Thoracic aorta (tissue), 2 donors: ENCODE data around the gene PAOX. TPM values are rescaled to one million over a fixed set of nuclear protein-coding genes. Genes with fewer than 3 reads are reported as not detected.
"Not testable (repeated sequence)": the region's sequence is repeated elsewhere in the genome, so short reads cannot be mapped to it uniquely, and the experiment has no call there.

Experiments
- ATAC-seq: fragments of 150-250 bp; one replicate; pipeline ENCODE4 v1.8.0; 2017; ENCODE audit warnings: low read depth; ENCODE audit not compliant: insufficient number of reproducible peaks, low FRiP score
- DNase-seq: peaks from one replicate; pipeline ENCODE4 v3.0.0-alpha.2; 2020; ENCODE audit warnings: low spot score
- H3K27ac ChIP-seq, 2 donors: fragments of 200-600 bp; sonication (generic); 1 replicate in 1 of 2; 2 replicates in 1 of 2; pipeline ENCODE4 v1.5.1; 2016; ENCODE audit warnings: mild to moderate bottlenecking in 2 of 2, moderate library complexity in 2 of 2
- H3K27me3 ChIP-seq: fragments of 200-600 bp; sonication (generic); replicated peaks from 2 replicates; pipeline ENCODE4 v1.6.0; 2016; ENCODE audit warnings: mild to moderate bottlenecking; ENCODE audit not compliant: insufficient read depth
- H3K36me3 ChIP-seq: fragments of 200-600 bp; sonication (generic); one replicate; pipeline ENCODE4 v1.5.1; 2016
- H3K4me1 ChIP-seq, 2 donors: fragments of 200-600 bp; sonication (generic); 1 replicate in 1 of 2; 2 replicates in 1 of 2; pipeline versions ENCODE4 v1.5.1 to v1.6.0; 2016; ENCODE audit warnings: low read depth in 2 of 2, mild to moderate bottlenecking in 1 of 2; ENCODE audit not compliant: control insufficient read depth in 1 of 2
- H3K4me3 ChIP-seq: fragments of 200-600 bp; sonication (generic); 2 replicates; pipeline ENCODE4 v1.5.1; 2016; ENCODE audit warnings: mild to moderate bottlenecking
- H3K9me3 ChIP-seq: fragments of 200-600 bp; sonication (generic); 2 replicates; pipeline ENCODE4 v1.5.1; 2016
- total RNA-seq, 2 donors: library from RNA; depleted of rRNA; stranded (reverse); fragments of >200 nt; gene quantifications; one replicate each; pipeline versions ENCODE4 v1.1.0 to v1.2.3, GENCODE V29; 2016
- TF ChIP-seq, protein P1 (sequence below): fragments of 200-600 bp; sonication (generic); IDR thresholded peaks from one replicate; pipeline ENCODE4 v1.5.1; 2019; ENCODE audit warnings: antibody characterized with exemption

The PAOX gene
- total RNA-seq, 2 donors from 2014 or later: 7.0 to 9.1 TPM

DNA sequence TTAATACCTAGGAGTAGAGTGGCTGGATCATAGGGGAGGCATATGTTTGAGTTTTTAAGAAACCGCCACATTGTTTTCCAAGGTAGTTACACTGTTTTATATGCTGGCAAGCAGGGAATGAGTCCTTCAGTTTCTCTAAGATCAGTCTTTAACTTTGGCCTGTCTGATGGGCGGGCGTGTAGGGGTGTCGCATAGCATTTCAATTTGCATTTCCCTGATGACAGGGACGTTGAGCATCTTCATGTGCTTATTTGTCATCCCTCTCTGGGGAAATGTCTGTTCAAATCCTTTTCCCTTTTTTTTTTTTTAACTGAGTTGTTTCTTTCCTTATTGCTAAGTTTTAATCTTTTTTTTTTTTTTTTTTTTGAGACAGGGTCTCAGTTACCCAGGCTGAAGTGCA, 24.7 kb downstream of the PAOX start:
- no peak for DNase-seq
- no peak for ATAC-seq
- no peaks in the 10 kb centered on the region for H3K4me1 ChIP-seq
- TF ChIP-seq, protein P1, sequence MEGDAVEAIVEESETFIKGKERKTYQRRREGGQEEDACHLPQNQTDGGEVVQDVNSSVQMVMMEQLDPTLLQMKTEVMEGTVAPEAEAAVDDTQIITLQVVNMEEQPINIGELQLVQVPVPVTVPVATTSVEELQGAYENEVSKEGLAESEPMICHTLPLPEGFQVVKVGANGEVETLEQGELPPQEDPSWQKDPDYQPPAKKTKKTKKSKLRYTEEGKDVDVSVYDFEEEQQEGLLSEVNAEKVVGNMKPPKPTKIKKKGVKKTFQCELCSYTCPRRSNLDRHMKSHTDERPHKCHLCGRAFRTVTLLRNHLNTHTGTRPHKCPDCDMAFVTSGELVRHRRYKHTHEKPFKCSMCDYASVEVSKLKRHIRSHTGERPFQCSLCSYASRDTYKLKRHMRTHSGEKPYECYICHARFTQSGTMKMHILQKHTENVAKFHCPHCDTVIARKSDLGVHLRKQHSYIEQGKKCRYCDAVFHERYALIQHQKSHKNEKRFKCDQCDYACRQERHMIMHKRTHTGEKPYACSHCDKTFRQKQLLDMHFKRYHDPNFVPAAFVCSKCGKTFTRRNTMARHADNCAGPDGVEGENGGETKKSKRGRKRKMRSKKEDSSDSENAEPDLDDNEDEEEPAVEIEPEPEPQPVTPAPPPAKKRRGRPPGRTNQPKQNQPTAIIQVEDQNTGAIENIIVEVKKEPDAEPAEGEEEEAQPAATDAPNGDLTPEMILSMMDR: no peak
- H3K9me3 ChIP-seq: no peaks in the 10 kb centered on the region
- H3K4me3 ChIP-seq: no peak overlapping the region
- H3K27me3 ChIP-seq: no peaks in the 10 kb centered on the region
- peaks cover 32% of the 10 kb centered on the region for H3K36me3 ChIP-seq
- H3K27ac ChIP-seq: no peak overlapping the region

DNA sequence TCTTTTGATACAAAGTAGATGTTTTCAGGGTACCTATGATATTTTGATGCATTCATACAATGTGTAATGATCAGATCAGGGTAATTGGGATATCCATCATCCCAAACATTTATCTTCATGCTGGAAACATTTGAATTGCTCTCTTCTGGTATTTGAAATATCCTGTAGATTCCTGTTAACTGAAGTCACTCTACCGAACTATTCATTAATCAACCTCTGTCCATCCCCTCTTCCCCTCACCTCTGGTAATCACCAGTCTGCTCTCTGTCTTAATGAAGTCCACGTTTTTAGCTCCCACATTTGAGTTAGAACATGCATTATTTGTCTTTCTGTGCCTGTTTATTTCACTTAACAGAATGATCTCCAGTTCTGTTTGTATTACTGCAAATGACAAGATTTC, 26.2 kb downstream of the PAOX start:
- peaks cover 21% of the 10 kb centered on the region for H3K36me3 ChIP-seq
- no peak overlapping the region for H3K4me3 ChIP-seq
- ATAC-seq (no peak), DNase-seq (no peak)
- H3K27me3 ChIP-seq: no peaks in the 10 kb centered on the region
- H3K9me3 ChIP-seq: no peaks in the 10 kb centered on the region
- H3K27ac ChIP-seq: no peak overlapping the region
- H3K4me1 ChIP-seq: no peaks in the 10 kb centered on the region
- TF ChIP-seq, protein P1: no peak

DNA sequence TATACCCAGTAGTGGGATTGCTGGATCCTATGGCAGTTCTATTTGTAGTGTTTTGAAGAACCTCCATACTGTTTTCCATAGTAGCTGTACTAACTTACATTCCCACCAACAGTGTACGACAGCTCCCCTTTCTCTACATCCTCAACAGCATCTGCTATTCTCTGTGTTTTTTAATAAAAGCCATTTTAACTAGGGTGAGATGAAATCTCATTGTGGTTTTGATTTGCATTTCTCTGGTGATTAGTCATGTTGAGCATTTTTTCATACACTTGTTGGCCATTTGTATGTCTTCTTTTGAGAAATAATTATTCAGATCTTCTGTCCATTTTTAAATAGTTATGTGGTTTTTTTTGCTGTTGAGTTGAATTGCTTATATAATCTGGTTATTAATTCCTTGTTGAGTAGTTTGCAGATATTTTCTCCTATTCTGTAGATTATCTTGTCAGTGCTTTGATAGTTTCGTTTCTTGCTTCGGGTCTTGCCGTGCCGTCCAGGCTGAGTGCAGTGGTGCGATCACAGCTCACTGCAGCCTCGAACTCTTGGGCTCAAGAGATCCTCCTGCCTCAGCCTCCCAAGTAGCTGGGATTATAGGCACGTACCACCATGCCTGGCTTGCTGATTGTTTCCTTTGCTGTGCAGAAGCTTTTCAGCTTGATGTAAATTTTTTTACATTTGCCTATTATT, 26.9 kb downstream of the PAOX start:
- DNase-seq (no peak), ATAC-seq (no peak)
- no peaks in the 10 kb centered on the region for H3K27me3 ChIP-seq
- no peaks in the 10 kb centered on the region for H3K4me1 ChIP-seq
- no peak overlapping the region for H3K4me3 ChIP-seq
- no peak overlapping the region for H3K27ac ChIP-seq
- H3K9me3 ChIP-seq: peaks cover 3% of the 10 kb centered on the region
- TF ChIP-seq, protein P1: no peak
- peaks cover 21% of the 10 kb centered on the region for H3K36me3 ChIP-seq

DNA sequence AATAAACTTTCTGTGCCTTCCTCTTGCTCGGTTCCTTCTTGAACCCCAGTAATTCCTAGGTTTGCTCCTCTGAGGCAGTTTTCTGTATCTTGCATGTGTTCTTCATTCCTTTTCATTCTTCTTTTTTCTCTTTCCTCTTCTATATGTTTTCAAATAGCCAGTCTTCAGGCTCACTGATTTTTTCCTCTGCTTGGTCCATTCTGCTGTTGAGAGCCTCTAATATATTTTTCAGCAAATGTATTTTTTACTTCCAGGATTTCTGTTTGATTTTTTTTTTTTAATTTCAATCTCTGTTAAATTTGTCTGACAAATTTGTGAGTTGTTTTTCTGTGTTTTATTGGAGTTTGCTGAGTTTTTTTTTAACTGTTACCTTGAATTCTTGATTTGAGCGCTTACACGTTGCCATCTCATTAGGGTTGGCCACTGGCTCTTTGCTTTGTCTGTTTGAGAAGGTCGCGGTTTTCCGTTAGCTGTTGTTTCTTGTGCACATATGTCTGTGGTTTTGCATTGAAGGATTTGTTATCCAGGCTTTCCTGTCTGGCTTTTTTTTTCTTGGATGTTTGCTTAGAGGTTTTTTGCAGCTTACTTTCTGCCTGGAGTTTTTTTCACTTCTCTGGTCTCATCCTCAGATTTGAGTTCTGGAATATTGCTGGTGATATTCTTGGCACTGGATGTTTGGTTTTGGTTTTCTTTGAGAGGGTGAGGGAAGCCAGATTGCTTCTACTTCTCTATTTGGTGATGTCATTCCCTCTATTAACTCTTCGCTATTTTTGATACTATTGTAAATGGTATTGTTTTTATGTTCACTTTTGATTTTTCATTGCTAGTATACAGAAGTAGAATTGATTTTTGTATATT, 32.7 kb downstream of the PAOX start:
- H3K4me3 ChIP-seq: no peak overlapping the region
- peaks cover 20% of the 10 kb centered on the region for H3K36me3 ChIP-seq
- H3K4me1 ChIP-seq: no peaks in the 10 kb centered on the region
- no peaks in the 10 kb centered on the region for H3K27me3 ChIP-seq
- TF ChIP-seq, protein P1: no peak
- ATAC-seq (no peak), DNase-seq (no peak)
- peaks cover 26% of the 10 kb centered on the region for H3K9me3 ChIP-seq
- no peak overlapping the region for H3K27ac ChIP-seq

DNA sequence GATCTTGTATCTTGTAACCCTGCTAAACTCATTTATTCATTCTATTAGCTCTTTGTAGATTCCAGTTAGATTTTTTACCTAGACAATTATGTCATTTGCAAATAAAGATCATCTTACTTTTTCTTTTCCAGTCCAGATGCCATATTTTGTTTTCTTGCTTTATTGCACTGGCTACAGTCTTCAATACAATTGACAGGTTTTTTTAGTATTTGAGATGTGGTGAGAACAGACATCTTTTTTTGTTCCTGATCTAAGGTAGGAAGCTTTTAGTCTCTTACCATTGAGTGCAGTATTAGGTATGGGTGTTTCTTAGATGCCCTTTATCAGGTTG, 33.3 kb downstream of the PAOX start:
- ATAC-seq: no peak
- no peak for DNase-seq

DNA sequence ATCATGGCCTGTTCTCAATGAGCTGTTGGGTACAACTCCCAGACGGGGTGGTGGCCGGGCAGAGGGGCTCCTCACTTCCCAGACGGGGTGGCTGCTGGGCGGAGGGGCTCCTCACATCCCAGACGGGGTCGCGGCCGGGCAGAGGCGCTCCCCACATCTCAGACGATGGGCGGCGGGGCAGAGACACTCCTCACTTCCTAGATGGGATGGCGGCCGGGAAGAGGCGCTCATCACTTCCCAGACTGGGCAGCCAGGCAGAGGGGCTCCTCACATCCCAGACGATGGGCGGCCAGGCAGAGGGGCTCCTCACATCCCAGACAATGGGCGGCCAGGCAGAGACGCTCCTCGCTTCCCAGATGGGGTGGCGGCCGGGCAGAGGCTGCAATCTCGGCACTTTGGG, 35.3 kb downstream of the PAOX start:
- Histone ChIP-seq H3K9me3 (peaks cover 26% of the 10 kb centered on the region), H3K36me3 (peaks cover 22% of the 10 kb centered on the region)
- not testable (repeated sequence) for H3K4me3 ChIP-seq, H3K27me3 ChIP-seq, ATAC-seq, DNase-seq, H3K4me1 ChIP-seq, H3K27ac ChIP-seq

More for the DNA sequence above, 33.3 kb downstream of the PAOX start:
- TF ChIP-seq, protein P1: no peak
- Histone ChIP-seq H3K36me3 (peaks cover 20% of the 10 kb centered on the region), H3K9me3 (peaks cover 26% of the 10 kb centered on the region), H3K27ac (no peak overlapping the region), H3K4me1 (no peaks in the 10 kb centered on the region), H3K27me3 (no peaks in the 10 kb centered on the region), H3K4me3 (no peak overlapping the region)
